SK-N-SH (cell line): ENCODE results near the gene ASIC3. TPM values are rescaled to one million over a fixed set of nuclear protein-coding genes. Genes with fewer than 3 reads are reported as not detected.
A peak's percentile ranks its signal among the peaks of the same experiment; 100 is the strongest.

Source experiments
- CTCF ChIA-PET: fragments of 300-600, 350-600 bp; formaldehyde crosslinking; extraction: SDS; loops from one replicate; lab custom pipeline; 2021; lab: Yijun Ruan, JAX
- POLR2A ChIA-PET: fragments of 350-600 bp; sonication (Branson Sonifier 250); formaldehyde crosslinking; extraction: SDS; loops from one replicate; lab custom pipeline; 2020; ENCODE audit warnings: antibody characterized with exemption, inconsistent platforms; lab: Yijun Ruan, JAX
- DNase-seq: peaks from one replicate; pipeline ENCODE4 v3.0.0; 2012
- H2AFZ ChIP-seq: fragments of 200-600 bp; sonication (generic); 2 replicates; pipeline ENCODE4 v1.8.1; 2016; ENCODE audit warnings: antibody characterized with exemption, mild to moderate bottlenecking, low read depth
- H3F3A ChIP-seq: fragments of 200-600 bp; sonication (generic); replicated peaks from 2 replicates; pipeline ENCODE3; 2016; ENCODE audit warnings: antibody characterized with exemption, mild to moderate bottlenecking; ENCODE audit not compliant: insufficient read depth
- H3K27ac ChIP-seq, 2 experiments: fragments of 200-500 bp in 1 of 2; fragments of 200-600 bp in 1 of 2; sonication (Bioruptor generic) in 1 of 2; sonication (generic), shearing (Covaris generic) in 1 of 2; 2 replicates each; pipeline versions ENCODE4 v1.5.1 to v1.6.1; 2014 to 2016; ENCODE audit warnings: low read depth in 2 of 2, inconsistent platforms in 1 of 2, low read length in 1 of 2, mild to moderate bottlenecking in 1 of 2, mixed read lengths in 1 of 2
- H3K27me3 ChIP-seq: fragments of 200-600 bp; sonication (generic), shearing (Covaris generic); 2 replicates; pipeline ENCODE4 v1.6.1; 2016; ENCODE audit warnings: mixed run types; ENCODE audit not compliant: insufficient read depth
- H3K36me3 ChIP-seq, 2 experiments: fragments of 200-500 bp in 1 of 2; fragments of 200-600 bp in 1 of 2; sonication (Bioruptor generic) in 1 of 2; sonication (generic) in 1 of 2; replicated peaks in 1 of 2; 2 replicates each; pipeline versions ENCODE3 to v1.5.1; 2014 to 2016; ENCODE audit warnings: low read length in 1 of 2, mild to moderate bottlenecking in 1 of 2; ENCODE audit not compliant: insufficient read depth in 2 of 2, control insufficient read depth in 1 of 2
- H3K4me1 ChIP-seq, 2 experiments: fragments of 200-500 bp in 1 of 2; fragments of 200-600 bp in 1 of 2; sonication (Bioruptor generic) in 1 of 2; sonication (generic), shearing (Covaris generic) in 1 of 2; 2 replicates each; pipeline versions ENCODE4 v1.5.1 to v1.6.1; 2014 to 2016; ENCODE audit warnings: low read depth in 1 of 2, low read length in 1 of 2, mixed run types in 1 of 2; ENCODE audit not compliant: insufficient read depth in 2 of 2, control insufficient read depth in 1 of 2
- H3K4me2 ChIP-seq: fragments of 200-600 bp; sonication (generic), shearing (Covaris generic); 2 replicates; pipeline ENCODE4 v1.6.1; 2017; ENCODE audit warnings: mixed run types
- H3K4me3 ChIP-seq, 2 experiments: fragments of 200-500 bp in 1 of 2; fragments of 200-600 bp in 1 of 2; sonication (Bioruptor generic) in 1 of 2; sonication (generic), shearing (Covaris generic) in 1 of 2; 2 replicates each; pipeline versions ENCODE4 v1.5.1 to v1.8.1; 2014 to 2016; ENCODE audit warnings: low read depth in 2 of 2, inconsistent platforms in 1 of 2, low read length in 1 of 2, mild to moderate bottlenecking in 1 of 2, mixed read lengths in 1 of 2, moderate library complexity in 1 of 2
- H3K79me2 ChIP-seq: fragments of 200-600 bp; sonication (generic); 2 replicates; pipeline ENCODE4 v1.8.1; 2017; ENCODE audit warnings: mild to moderate bottlenecking; ENCODE audit not compliant: insufficient read depth
- H3K9ac ChIP-seq: fragments of 200-600 bp; sonication (generic); 2 replicates; pipeline ENCODE4 v1.6.1; 2017; ENCODE audit warnings: mixed run types
- H3K9me2 ChIP-seq: fragments of 200-600 bp; sonication (generic); 2 replicates; pipeline ENCODE4 v1.6.1; 2017; ENCODE audit warnings: mixed run types
- H3K9me3 ChIP-seq: fragments of 200-600 bp; sonication (generic); 2 replicates; pipeline ENCODE4 v1.6.1; 2017; ENCODE audit warnings: mixed run types, mild to moderate bottlenecking, moderate library complexity
- H4K20me1 ChIP-seq: fragments of 200-600 bp; sonication (generic); 2 replicates; pipeline ENCODE4 v1.6.1; 2017; ENCODE audit warnings: mild to moderate bottlenecking, mixed run types; ENCODE audit not compliant: insufficient read depth
- CTCF ChIP-seq: fragments of 200-600 bp; sonication (generic); IDR thresholded peaks from 2 replicates; pipeline ENCODE4 v1.6.1; 2017; ENCODE audit warnings: antibody characterized with exemption, mild to moderate bottlenecking, moderate library complexity
- ELF1 ChIP-seq: IDR thresholded peaks from 2 replicates; pipeline ENCODE4 v1.4.0; 2012
- FOSL2 ChIP-seq: IDR thresholded peaks from 2 replicates; pipeline ENCODE4 v1.4.0; 2012; ENCODE audit warnings: low read depth, mild to moderate bottlenecking, moderate library complexity, borderline replicate concordance
- POLR2AphosphoS5 ChIP-seq: IDR thresholded peaks from 2 replicates; pipeline ENCODE4 v1.6.1; 2012; ENCODE audit warnings: low read depth, low read length
- RCOR1 ChIP-seq: fragments of 150-350 bp; IDR thresholded peaks from 2 replicates; pipeline ENCODE4 v1.6.1; 2017; ENCODE audit warnings: antibody characterized with exemption, low read length
- REST ChIP-seq: IDR thresholded peaks from 2 replicates; pipeline ENCODE4 v1.6.1; 2012; ENCODE audit warnings: mild to moderate bottlenecking, low read depth, low read length, moderate library complexity
- SMC3 ChIP-seq: IDR thresholded peaks from 2 replicates; pipeline ENCODE4 v1.6.1; 2012; ENCODE audit warnings: low read depth, low read length, improper control_type of control experiment
- USF1 ChIP-seq: IDR thresholded peaks from 2 replicates; pipeline ENCODE4 v1.4.0; 2012; ENCODE audit warnings: low read depth, borderline replicate concordance
- USF2 ChIP-seq: fragments of 150-350 bp; IDR thresholded peaks from 2 replicates; pipeline ENCODE4 v1.6.1; 2017; ENCODE audit warnings: antibody characterized with exemption, low read length, low read depth, borderline replicate concordance
- WGBS: methylation state at CpG from one replicate; pipeline ENCODE4 v1.1.6; 2017; ENCODE audit warnings: low lambda C conversion rate; 5-methylcytosine and 5-hydroxymethylcytosine counted together
- polyA plus RNA-seq, 3 experiments: library from polyadenylated mRNA; depleted of rRNA; stranded (reverse); fragments of >200 nt; gene quantifications; 2 replicates each; pipeline ENCODE4 v1.2.3, GENCODE V29; 2012

ASIC3 gene
- polyA plus RNA-seq, 1 of the 3 experiments (the other 2 are of a cell fraction) = 4.5 TPM

GRCh38 chr7:151089893-151090730, 41.8 kb downstream of the ASIC3 start:
- peaks cover 19% of the 10 kb centered on the region for H3F3A ChIP-seq
- peaks cover 84% of the 10 kb centered on the region for H3K79me2 ChIP-seq
- H3K9me2 ChIP-seq = no peaks in the 10 kb centered on the region
- H3K36me3 ChIP-seq = peaks cover 0 to 11% of the 10 kb centered on the region in 2 experiments
- no peak for DNase-seq
- H3K9me3 ChIP-seq = no peaks in the 10 kb centered on the region
- H3K27ac ChIP-seq = no peak overlapping the region; a peak in 1 of 4 replicates
- ChIA-PET POLR2A (interaction anchor here (0.8 kb wide), 1 partner anchor 135 kb away, joined by 3 read pairs; no protein-coding TSS in a partner anchor), CTCF (interaction anchor here (0.7 to 21.3 kb wide), 10 partner anchors 19 to 192 kb away, joined by 3 to 474 read pairs (median 4); partner anchors contain the start of gene ABCB8)
- peak overlapping the region; percentile 99; the same call in 1 of the 2 replicates for H3K4me2 ChIP-seq
- no peaks in the 10 kb centered on the region for H3K27me3 ChIP-seq
- peaks cover 77% of the 10 kb centered on the region for H4K20me1 ChIP-seq
- no peak overlapping the region for H3K4me3 ChIP-seq
- no peak for TF ChIP-seq CTCF
- TF ChIP-seq REST = no peak
- no peak for TF ChIP-seq FOSL2
- TF ChIP-seq RCOR1 = no peak
- TF ChIP-seq USF2 = no peak
- TF ChIP-seq USF1 = no peak
- no peak for TF ChIP-seq SMC3
- no peak for TF ChIP-seq ELF1
- no peak for TF ChIP-seq POLR2AphosphoS5
- H3K9ac ChIP-seq = no peak overlapping the region
- H3K4me1 ChIP-seq = peaks cover 21 to 32% of the 10 kb centered on the region in 2 experiments
- H2AFZ ChIP-seq = no peak overlapping the region
- WGBS = 88% methylated on average over 20 of the region's 22 CpGs
